NCI-H2107 treated with DMSO at 0.1 percent for 48 hours (cell line): ENCODE data around the gene SLC27A4.

Experiments
- DNase-seq: peaks from one replicate; lab custom pipeline; 2025; ENCODE audit not compliant: unreplicated experiment; lab: John Stamatoyannopoulos, UW

SLC27A4 gene

GRCh38 chr9:128361986-128362646 is 21.8 kb downstream of the SLC27A4 start:
- DNase-seq: peak; percentile 55

DNA sequence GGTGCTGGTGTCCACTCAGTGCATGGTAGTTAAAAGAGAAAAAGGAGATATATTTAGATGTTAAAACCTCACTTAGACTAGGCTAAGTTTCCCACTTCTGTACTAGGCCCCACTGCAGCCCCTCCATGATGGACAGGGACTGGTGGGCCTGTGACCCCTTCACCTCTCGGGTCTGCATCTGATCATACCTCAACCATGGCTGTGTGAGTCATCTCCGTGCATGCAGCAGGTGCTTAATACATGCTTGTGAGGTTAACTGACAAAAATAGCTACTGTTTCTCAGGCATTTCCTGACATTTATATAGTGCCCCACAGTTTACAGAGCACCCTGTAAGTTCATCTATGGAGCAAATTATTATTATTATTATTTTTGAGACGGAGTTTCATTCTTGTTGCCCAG is 22.4 kb downstream of the SLC27A4 start:
- DNase-seq: no peak

- DNase-seq: no peak
Measured at GRCh38 chr9:128365525-128365924, 25.2 kb downstream of the SLC27A4 start.

DNA sequence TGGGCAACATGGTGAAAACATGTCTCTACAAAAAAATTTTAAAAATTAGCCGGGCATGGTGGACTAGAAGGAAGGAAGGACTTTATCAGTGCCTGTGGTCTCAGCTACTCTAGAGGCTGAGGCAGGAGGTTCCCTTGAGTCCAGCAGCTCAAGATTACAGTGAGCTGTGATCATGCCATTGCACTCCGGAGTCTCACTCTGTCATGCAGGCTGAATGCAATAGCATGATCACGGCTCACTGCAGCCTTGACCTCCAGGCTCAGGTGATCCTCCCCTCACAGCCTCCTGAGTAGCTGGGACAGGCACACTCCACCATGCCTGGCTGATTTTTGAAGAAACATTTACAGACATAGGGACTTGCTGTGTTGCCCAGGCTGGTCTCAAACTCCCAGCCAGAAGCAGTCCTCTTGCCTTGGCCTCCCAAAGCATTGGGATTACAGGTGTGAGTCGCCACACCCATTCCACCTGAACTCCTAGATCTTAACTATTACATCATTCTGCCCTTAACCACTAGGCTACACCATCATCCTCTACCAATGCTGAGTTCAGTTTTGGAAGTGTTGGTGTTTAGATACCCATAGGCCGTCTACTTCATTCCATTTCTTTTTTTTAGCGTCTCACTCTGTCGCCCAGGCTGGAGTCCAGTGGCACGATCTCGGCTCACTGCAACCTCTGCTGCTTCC is 28.8 kb downstream of the SLC27A4 start:
- DNase-seq: no peak

DNA sequence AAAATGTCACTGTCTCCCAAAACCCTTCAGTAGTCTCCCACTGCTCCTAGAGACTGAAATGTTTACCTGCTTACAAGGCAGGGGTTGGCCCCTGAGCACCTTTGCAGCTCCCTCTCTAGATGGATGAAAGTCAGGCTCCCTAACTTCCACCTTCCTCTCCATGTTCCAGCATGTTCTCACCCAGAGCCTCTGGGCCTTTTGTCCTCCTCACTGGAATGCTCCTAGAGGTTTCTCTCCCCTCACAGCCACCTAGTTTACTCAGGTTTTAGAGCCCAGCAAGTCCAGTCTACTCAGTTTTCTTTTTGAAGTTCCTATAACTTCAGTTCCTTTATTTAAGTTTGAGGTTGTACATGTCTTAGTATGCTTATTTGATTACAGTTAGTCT is 30.0 kb downstream of the SLC27A4 start:
- DNase-seq: no peak

GRCh38 chr9:128370752-128371629 is 30.7 kb downstream of the SLC27A4 start, which contains the start of gene URM1:
Gene URM1, plus strand, starts transcription at chr9:128371374. Its CDS starts 7 bp downstream, at chr9:128371381.
- DNase-seq: peak; percentile 77

DNA sequence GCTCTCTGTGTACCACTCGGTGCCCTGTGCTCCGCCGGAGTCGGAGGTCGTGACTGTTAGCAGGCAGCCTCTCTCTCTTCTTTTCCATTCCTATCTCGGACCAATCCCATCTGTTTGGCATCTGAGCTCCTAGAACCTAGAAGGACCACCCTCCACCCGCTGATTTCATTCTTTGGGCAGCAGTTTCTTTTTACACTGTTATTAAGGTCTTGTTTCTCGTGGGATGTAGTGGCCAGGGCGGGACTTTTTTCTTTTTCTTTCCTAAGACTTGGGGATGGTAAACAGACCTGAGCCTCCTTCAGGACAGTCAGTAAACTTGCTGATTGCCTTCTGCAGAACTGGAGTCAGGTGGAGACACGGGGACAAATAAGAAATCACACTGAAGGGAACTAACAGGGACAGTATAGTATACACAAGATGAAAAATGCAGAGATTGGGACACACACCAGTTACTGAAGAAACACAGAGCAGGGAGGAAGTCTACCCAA is 31.3 kb downstream of the SLC27A4 start:
- DNase-seq: no peak

DNA sequence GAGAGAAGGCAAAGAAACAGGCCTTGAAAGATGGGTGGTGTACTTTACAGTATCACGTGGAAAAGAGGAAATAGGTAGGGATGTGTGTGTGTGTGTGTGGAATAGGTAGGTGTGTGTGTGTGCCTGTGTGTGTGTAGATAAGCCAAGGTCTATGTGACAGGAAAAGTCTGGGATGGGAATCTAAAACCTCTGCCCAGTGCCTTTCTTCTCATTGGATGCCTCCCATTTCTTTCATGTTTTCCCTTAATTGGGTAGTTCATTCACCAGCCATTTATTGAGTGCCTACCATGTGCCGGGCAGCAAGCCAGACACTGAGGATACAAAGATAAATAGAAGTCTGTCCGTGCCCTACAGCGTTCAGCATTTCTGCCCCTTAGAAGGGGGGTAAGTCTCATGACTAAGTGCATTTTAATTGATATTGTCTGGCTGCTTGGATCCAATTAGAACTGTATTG is 31.9 kb downstream of the SLC27A4 start:
- DNase-seq: no peak

DNA sequence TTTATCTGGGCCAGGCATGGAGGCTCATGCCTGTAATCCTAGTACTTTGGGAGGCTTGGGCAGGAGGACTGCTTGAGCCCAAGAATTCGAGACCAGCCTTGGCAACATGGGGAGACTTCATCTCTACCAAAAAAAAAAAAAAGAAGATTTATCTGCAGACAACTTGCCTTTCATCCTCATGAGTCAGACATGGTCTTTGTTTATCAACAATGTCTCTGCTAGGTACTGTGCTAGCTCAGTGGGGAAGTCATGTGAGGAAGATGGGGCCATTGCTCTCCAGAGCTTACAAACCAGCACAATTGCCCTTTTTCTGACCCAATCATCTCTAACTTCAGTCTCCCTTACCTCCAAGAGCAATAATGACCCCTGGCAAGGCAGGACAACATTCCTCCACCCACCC is 32.5 kb downstream of the SLC27A4 start:
- no peak for DNase-seq

DNA sequence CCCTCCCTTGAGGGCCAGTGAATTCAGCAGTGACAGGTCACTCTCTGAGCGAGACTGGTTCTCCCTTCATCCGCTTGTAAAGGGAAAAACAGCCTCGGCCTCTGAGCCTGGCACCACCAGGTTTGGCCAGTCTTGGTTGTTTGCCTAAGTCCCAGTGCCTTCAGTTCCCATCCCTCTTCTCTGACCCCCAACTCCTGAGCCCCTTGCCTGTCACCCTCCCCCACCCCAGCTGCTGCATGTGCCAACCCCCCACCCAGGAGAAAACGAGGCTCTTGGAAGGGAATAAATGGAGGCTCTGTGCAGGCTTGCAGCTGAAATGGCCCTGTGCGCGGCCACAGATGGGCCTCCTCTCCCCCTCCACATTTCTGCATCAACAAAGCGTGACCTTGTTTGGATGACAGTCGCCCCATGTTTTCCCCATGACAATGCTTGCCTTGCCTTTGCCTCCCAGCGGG is 33.9 kb downstream of the SLC27A4 start:
- DNase-seq: no peak

DNA sequence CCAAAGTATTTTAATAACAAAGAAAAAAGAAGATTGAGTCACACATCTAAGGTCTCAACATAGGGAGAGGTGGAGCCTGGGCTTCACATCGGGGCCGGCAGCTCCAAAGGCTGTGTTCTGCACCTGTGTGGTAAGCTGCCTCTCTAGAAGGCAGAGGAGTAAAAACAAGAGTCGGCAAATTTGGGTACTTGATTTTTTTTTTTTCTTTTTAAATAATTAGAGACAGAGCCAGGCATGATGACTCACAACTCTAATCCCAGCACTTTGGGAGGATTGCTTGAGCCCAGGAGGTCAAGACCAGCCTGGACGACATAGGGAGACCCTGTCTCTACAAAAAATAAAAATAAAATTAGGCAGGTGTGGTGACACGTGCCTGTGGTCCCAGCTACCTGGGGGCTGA is 35.5 kb downstream of the SLC27A4 start:
- DNase-seq: no peak

GRCh38 chr9:128382261-128382660 is 41.9 kb downstream of the SLC27A4 start:
- DNase-seq: no peak

- DNase-seq: no peak
Measured at GRCh38 chr9:128383007-128383753, 42.9 kb downstream of the SLC27A4 start.

DNA sequence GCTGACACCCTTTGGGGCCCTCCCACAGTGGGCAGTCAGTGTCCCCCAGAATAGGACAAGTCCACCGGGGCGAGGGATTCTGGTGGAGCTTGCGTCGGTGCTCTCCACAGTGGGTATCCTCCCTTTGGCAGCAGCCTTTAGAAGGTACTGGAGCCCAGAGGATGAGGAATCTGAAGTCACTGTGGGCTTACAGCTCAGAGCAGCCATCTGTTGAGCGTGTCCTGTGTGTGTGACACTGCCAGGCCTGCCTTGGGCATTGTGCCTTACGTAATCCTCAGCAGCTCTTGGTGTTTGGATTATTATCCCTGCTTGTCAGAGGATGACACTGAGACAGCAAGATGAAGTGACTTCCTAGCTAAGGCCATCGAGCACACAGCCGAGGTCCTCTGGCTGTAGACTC is 43.5 kb downstream of the SLC27A4 start:
- no peak for DNase-seq

- no peak for DNase-seq
Measured at GRCh38 chr9:128384801-128385495, 44.6 kb downstream of the SLC27A4 start.

- no peak for DNase-seq
Measured at GRCh38 chr9:128385496-128386460, 45.5 kb downstream of the SLC27A4 start.

- DNase-seq: no peak
Measured at GRCh38 chr9:128388150-128388549, 47.8 kb downstream of the SLC27A4 start.

GRCh38 chr9:128389395-128390149 is 49.2 kb downstream of the SLC27A4 start:
- DNase-seq: peak; percentile 44
